NCI-H226 (cell line): ENCODE results near the gene ATP13A1.
A peak's percentile ranks its signal among the peaks of the same experiment; 100 is the strongest.
"Not testable (repeated sequence)": the region's sequence is repeated elsewhere in the genome, so short reads cannot be mapped to it uniquely, and the experiment has no call there.

ENCODE experiments used
- DNase-seq: peaks from one replicate; pipeline ENCODE4 v3.0.0-alpha.2; 2015

ATP13A1 gene

DNA sequence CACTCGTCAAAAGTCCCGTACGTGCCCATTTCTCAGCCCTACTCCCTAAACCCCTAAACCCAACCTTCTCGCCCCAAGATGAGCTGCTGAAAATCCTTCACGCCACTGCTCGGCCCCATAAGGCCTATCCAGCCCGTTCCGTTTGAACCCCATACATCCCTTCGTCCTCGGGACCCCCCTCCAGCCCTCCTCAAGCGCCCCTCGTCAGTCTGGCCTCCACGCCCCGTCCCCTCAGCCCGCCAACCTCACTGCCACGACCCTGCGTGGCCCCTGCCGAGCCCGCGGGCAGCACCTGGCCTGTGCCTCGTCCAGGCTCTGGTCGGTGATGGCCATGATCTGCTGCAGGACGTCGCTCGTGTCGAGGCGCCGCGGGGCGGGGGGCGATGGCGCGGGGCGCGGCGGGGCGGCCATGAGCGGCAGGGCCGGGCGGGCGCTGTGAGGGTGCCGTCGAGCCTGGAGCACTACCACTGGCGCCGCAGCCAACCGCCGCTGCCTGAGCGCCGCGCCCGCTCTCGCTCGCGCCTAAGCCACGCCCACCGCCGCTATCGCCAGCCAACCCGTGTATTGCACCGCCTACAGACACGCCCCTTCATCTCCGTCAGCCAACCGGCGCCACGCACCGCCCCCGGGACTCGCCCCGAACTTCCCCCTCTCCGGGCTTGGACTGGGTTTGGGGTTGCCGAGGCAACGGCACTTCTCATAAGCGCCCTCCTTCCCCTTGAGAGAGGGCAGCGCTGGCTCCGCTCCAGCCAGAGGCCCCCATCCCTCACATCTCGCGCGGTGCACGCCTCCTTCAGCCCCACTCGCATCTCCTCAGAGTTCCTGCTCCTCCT lies 45.0 kb downstream of the ATP13A1 start, which contains the start of gene PBX4:
Gene PBX4 (minus strand): TSS at position 469 of the 833 bp plus-strand sequence. CDS start 58 bp downstream, at position 411.
- peak; percentile 86 for DNase-seq

DNA sequence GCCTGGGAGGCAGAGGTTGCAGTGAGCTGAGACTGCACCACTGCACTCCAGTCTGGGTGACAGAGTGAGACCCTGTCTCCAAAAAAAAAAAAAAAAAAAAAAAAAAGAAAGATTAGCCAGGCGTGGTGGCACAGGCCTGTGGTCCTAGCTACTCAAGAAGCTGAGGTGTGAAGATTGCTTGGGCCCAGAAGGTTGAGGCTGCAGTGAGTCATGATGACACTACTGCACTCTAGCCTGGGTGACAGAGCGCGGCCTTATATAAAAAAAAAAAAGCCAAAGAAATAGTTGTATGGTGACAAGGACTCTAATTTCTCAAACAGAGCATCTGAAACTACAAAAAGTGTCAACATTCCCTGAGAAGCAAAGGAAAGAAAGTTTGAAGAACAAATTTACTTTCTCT lies 48.4 kb downstream of the ATP13A1 start:
- no peak for DNase-seq

DNA sequence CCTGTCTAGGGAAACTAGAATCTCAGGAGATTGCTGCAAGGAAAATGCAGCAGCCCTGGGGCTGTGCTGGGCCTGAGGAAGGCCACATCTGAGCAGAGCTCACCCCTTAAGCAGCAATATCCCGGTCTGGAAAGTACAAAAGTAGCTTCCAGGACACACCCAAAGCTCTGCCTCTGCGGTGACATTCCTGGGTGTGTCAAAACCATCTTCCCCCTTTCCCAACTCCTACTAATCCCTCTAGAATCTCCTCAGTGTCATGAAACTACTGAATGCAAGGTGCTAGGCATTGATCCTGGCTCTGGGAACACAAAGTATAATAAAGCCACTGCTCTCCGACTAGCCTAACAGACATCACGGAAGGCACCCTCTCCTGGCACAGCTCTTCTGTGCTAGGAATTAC lies 50.0 kb downstream of the ATP13A1 start:
- peak; percentile 26 for DNase-seq

DNA sequence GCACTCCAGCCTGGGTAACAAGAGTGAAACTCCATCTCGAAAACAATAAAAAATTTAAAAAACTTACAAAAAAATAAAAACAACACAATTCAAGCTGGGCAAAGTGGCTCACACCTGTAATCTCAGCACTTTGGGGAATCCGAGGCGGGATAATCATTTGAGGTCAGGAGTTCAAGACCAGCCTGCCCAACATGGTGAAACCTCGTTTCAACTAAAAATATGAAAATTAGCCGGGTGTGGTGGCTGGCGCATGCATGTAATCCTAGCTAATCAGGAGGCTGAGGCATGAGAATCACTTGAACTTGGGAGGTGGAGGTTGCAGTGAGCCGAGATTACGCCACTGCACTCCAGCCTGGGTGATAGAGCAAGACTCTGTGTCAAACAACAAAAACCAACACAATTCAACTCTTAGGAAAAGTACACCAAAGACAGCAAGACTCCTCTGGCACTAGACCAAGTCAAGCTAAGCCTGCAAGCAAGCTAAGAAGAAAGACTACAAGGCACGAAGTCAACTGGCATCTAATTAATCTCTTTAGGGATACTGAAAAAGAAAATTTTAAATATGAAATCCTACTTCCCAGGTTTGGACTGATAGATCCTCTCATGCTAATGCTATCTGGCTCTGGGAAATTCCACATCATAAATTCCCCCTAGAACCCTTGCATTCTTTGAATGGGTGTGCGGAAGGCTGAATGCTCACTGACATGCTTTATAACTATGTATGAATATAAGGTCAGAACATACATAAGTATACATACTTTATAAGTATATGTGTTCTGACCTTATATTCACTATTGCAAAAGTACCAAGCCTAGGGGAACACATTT lies 52.9 kb downstream of the ATP13A1 start:
- peak; percentile 25 for DNase-seq

DNA sequence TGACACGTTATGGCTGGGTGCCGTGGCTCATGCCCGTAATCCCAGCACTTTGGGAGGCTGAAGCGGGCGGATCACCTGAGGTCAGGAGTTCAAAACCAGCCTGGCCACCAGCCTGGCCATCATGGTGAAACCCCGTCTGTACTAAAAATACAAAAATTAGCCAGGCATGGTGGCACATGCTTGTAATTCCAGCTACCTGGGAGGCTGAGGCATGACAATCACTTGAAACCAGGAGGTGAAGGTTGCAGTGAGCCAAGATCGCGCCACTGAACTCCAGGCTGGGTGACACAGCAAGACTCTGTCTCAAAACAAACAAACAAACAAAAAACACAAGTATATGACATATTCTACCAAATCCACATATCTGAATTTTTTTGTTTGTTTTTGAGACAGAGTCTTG lies 56.8 kb downstream of the ATP13A1 start:
- not testable (repeated sequence) for DNase-seq

DNA sequence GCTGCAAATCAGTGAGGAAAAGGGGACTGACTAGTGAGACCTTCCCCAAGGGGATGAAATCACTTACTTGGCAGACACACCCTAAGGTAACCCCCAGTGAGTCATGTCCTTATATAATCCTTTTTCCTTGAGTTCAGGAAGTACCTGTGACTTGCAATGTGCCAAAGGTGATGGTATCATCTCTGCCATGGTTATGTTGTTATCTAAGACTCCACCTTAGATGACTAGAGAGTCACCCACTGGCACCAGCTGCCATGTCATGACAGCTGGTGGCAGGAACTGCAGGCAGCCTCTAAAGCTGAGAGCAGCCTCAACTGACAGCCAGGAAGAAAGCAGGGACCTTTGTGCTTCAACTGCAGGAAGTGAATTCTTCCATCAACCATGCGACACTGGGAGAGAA lies 57.5 kb downstream of the ATP13A1 start:
- peak; percentile 49 for DNase-seq

DNA sequence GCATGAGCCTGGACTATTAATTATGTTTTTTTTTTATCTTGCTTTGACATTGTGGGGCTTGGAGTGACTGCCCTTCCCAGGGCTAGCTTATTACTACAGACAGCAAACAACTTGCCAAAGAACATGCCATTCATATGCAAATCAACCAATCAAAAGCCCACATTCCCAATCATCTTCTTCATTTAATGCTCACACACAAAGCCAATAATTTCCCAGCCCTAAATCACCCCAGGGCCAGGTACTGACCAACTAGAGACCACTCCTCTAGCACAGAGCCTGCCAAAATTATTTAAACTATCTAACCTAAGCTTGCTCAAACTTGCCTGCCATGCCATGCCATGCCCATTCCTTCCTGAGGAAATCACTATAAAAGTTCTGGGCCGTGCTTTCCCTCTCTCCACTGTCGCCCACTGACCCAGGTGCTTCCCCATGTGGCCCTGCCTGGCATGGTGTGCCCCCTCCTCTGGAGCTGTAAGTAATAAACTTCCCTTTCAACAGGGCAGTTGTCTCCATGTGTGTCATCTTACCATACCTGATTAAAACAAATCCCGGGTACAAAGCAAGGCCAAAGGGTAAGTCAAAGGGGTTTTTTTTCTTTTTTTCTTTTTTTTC lies 60.7 kb downstream of the ATP13A1 start:
- no peak for DNase-seq

DNA sequence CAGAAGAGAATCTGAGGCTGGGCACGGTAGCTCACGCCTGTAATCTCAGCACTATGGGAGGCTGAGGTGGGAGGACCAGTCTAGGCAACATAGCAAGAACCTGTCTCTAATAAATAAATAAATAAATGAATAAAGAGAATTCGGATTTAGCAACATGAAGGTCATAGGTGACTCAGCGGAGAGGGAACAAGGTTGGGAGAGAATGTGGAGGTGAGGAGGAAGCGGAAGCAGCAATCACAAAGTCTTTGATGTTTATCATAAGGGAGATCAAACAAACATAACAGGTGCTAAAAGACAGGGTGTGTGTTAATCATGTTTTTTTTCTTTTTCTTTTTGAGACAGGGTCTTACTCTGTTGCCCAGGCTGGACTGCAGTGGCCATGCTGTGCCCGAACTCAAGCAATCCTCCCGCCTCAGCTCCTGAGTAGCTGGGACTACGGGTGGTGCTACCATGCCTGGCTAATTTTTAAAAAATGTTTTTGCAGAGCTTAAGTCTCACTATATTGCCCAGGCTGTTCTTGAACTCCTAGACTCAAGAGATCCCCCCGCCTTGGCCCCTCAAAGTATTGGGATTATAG lies 61.3 kb downstream of the ATP13A1 start:
- no peak for DNase-seq

DNA sequence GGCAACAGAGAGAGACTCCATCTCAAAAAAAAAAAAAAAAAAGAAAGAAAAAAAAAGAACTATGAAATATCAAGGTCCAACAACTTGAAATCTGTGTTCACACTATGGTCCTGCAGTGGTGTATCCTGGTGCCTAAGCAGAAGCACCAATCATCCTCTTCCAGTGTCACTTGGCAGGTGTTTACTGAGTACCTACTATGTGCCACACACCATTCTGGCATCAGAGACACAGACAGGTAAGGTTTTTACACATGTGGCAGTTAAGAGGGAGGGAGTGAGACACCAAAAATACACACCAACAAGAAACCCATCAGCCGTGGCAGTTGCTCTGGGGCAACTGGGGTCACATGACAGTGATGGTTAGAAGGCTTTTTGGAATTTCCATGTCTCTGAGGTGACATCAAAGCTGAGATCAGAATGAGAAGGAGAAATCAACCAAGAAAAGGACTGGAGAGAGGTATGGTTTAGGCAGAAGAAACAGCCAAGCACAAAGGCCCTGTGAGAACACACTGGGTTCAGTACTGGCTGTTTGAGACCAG lies 62.6 kb downstream of the ATP13A1 start:
- no peak for DNase-seq

DNA sequence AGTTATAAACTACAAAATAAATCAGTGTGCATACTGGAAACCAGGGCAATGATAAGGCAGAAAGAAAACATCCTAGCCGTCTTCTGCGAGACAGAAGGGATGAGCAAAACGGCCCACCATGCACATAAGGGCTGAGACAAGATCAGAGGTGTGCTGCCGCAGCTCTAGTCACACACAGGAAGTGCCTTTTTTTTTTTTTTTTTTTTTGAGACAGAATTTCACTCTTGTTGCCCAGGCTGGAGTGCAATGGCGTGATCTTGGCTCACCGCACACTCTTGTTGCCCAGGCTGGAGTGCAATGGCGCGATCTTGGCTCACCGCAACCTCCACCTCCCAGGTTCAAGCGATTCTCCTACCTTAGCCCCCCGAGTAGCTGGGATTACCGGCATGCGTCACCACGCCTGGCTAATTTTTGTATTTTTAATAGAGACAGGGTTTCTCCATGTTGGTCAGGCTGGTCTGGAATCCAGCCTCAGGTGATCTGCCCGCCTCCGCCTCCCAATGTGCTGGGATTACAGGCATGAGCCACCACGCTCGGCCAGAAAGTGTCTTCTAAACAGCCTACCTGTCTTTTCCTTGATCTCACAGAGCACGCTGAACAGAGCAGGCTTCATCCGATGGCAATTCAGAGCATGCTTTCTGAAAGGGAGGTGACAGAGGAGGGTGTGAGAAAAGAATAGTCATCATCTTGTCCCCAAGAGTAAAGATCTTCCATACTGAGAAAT lies 64.6 kb downstream of the ATP13A1 start:
- DNase-seq = not testable (repeated sequence)

DNA sequence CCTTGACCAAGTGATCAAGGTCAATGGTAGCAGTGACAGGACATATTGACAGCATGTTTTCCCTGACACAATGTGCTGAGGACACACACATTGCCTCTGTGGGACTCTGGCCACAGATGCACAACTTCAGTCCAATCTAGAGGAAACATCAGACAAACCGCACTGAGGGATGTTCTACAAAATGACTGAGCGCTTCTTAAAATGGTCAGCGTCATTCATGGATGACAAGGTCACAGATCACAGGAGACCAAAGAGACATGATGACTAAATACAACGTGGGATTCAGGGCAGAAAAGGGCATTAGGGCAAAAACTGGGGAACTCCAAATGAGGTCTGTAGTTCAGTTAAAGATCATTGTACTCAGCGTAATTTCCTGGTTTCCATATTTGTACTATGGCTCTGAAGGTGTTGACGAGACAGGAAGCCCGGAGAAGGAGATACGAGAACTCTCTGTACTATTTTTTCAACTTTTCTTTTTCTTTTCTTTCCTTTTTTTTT lies 65.6 kb downstream of the ATP13A1 start:
- DNase-seq = no peak
